A549 (cell line): Measurements from ENCODE around the gene MYL1. TPM values are rescaled to one million over a fixed set of nuclear protein-coding genes. Genes with fewer than 3 reads are reported as not detected.

Experiments used
- ATAC-seq, 2 experiments: fragments of 200-7000 bp in 1 of 2; fragments of >200 bp in 1 of 2; cut with Nextera tagmentation in 1 of 2; cut with Tn5 transposase in 1 of 2; 3 replicates each; pipeline versions ENCODE4 v1.8.0 to v1.9.1; 2018 to 2020; ENCODE audit warnings: mild to moderate bottlenecking in 1 of 2, moderate library complexity in 1 of 2
- CTCF ChIA-PET: fragments of 300-600 bp; sonication (Branson Sonifier 250); formaldehyde crosslinking; extraction: SDS; loops from one replicate; lab custom pipeline; 2021; ENCODE audit warnings: antibody characterized with exemption, inconsistent platforms; lab: Yijun Ruan, JAX
- POLR2A ChIA-PET: fragments of 350-600 bp; formaldehyde crosslinking; extraction: SDS; loops from one replicate; lab custom pipeline; 2021; ENCODE audit warnings: antibody characterized with exemption, inconsistent platforms; lab: Yijun Ruan, JAX
- DNase-seq, 2 experiments: peaks; one replicate each; pipeline versions ENCODE4 v3.0.0 to v3.0.0-alpha.2; 2011 to 2016; ENCODE audit warnings: low read depth in 1 of 2, low spot score in 1 of 2
- FAIRE-seq: peaks from 2 replicates; lab custom pipeline; 2011; peaks lifted over from hg19 to GRCh38; lab: Jason Lieb, UNC
- H3K27ac ChIP-seq, 2 experiments: fragments of >200 bp; sonication (Bioruptor Twin); formaldehyde crosslinking; 3 replicates each; pipeline ENCODE4 v1.5.1; 2016 to 2017
- H3K4me1 ChIP-seq: fragments of >200 bp; sonication (Bioruptor Twin); formaldehyde crosslinking; 3 replicates; pipeline ENCODE4 v1.6.1; 2016
- H3K4me2 ChIP-seq: fragments of >200 bp; sonication (Bioruptor Twin); formaldehyde crosslinking; 3 replicates; pipeline ENCODE4 v1.6.1; 2016
- H3K4me3 ChIP-seq: fragments of >200 bp; sonication (Bioruptor Twin); formaldehyde crosslinking; 3 replicates; pipeline ENCODE4 v1.5.1; 2016
- H3K9me3 ChIP-seq: fragments of >200 bp; sonication (Bioruptor Twin); formaldehyde crosslinking; 3 replicates; pipeline ENCODE4 v1.6.1; 2016
- BCL3 ChIP-seq: fragments of >200 bp; sonication (Bioruptor Twin); formaldehyde crosslinking; IDR thresholded peaks from 3 replicates; pipeline ENCODE4 v1.6.1; 2016
- CBX2 ChIP-seq: fragments of 200-600 bp; sonication (generic); IDR thresholded peaks from 2 replicates; pipeline ENCODE4 v1.6.1; 2016; ENCODE audit warnings: low read depth, mild to moderate bottlenecking, borderline replicate concordance
- CEBPB ChIP-seq, 2 experiments: fragments of >200 bp in 1 of 2; sonication (Bioruptor Twin) in 1 of 2; formaldehyde crosslinking in 1 of 2; IDR thresholded peaks; 2 replicates each; pipeline ENCODE4 v1.6.1; 2012 to 2016
- E2F6 ChIP-seq: IDR thresholded peaks from 2 replicates; pipeline ENCODE4 v1.6.1; 2012; ENCODE audit warnings: low read depth, borderline replicate concordance
- HOXB5 ChIP-seq: fragments of 250-450 bp; sonication (Bioruptor Pico); IDR thresholded peaks from 2 replicates; pipeline ENCODE4 v1.5.0; 2020; ENCODE audit warnings: mild to moderate bottlenecking, moderate library complexity
- JUNB ChIP-seq: fragments of >200 bp; sonication (Bioruptor Twin); formaldehyde crosslinking; IDR thresholded peaks from 2 replicates; pipeline ENCODE4 v1.6.1; 2016
- MAZ ChIP-seq: fragments of 150-350 bp; IDR thresholded peaks from 2 replicates; pipeline ENCODE4 v1.6.1; 2014; ENCODE audit warnings: antibody characterized with exemption, low read depth, low read length, borderline replicate concordance
- NPAS2 ChIP-seq: fragments of 250-450 bp; sonication (Bioruptor Pico); IDR thresholded peaks from 2 replicates; pipeline ENCODE4 v1.8.0; 2022; ENCODE audit warnings: mild to moderate bottlenecking, moderate library complexity, borderline replicate concordance
- NR3C1 ChIP-seq: fragments of >200 bp; sonication (Bioruptor Twin); formaldehyde crosslinking; IDR thresholded peaks from 3 replicates; pipeline ENCODE4 v1.6.1; 2017
- PBX3 ChIP-seq: IDR thresholded peaks from 2 replicates; pipeline ENCODE4 v1.6.1; 2012
- POLR2AphosphoS2 ChIP-seq: conservative IDR thresholded peaks from 2 replicates; pipeline ENCODE4 v1.6.1; 2012; ENCODE audit warnings: low read length, improper control_type of control experiment, inconsistent platforms
- RARB ChIP-seq: fragments of 250-450 bp; sonication (Bioruptor Pico); IDR thresholded peaks from 2 replicates; pipeline ENCODE4 v1.8.0; 2021; ENCODE audit warnings: mild to moderate bottlenecking, moderate library complexity
- RCOR1 ChIP-seq: fragments of 150-350 bp; IDR thresholded peaks from 2 replicates; pipeline ENCODE4 v1.6.1; 2014; ENCODE audit warnings: antibody characterized with exemption, low read length, low read depth
- RFX5 ChIP-seq: fragments of 450-650 bp; IDR thresholded peaks from 2 replicates; pipeline ENCODE4 v1.7.1; 2014; ENCODE audit warnings: antibody characterized with exemption, mild to moderate bottlenecking, moderate library complexity
- SMC3 ChIP-seq: fragments of >200 bp; sonication (Bioruptor Twin); formaldehyde crosslinking; IDR thresholded peaks from 3 replicates; pipeline ENCODE4 v1.6.1; 2018; ENCODE audit warnings: inconsistent platforms
- SREBF2 ChIP-seq: fragments of 450-650 bp; IDR thresholded peaks from 2 replicates; pipeline ENCODE4 v1.6.1; 2014; ENCODE audit warnings: mild to moderate bottlenecking, moderate library complexity
- TP53 ChIP-seq: fragments of 250-450 bp; sonication (Bioruptor Pico); IDR thresholded peaks from 2 replicates; pipeline ENCODE4 v1.5.0; 2021; ENCODE audit warnings: mild to moderate bottlenecking, moderate library complexity
- USF2 ChIP-seq: fragments of 450-650 bp; IDR thresholded peaks from 2 replicates; pipeline ENCODE4 v1.6.1; 2014; ENCODE audit warnings: antibody characterized with exemption
- ZC3H11A ChIP-seq: fragments of 450-650 bp; IDR thresholded peaks from 2 replicates; pipeline ENCODE4 v1.6.1; 2014; ENCODE audit warnings: antibody characterized with exemption, mild to moderate bottlenecking
- WGBS: methylation state at CpG from one replicate; pipeline ENCODE4 v1.1.6; 2017; ENCODE audit errors: missing lambda C conversion rate; 5-methylcytosine and 5-hydroxymethylcytosine counted together
- polyA plus RNA-seq, 4 experiments: library from polyadenylated mRNA; depleted of rRNA in 3 of 4; stranded (reverse); fragments of >200 nt; fragmentation: RNase III in 1 of 4; extraction: RNeasy Plus Mini Kit Qiagen cat#74134 plus additional on column Dnase treatment in 1 of 4; gene quantifications; 2 replicates in 3 of 4; 3 replicates in 1 of 4; pipeline ENCODE4 v1.2.3, GENCODE V29; 2011 to 2017

The MYL1 gene
- polyA plus RNA-seq, 2 of the 4 experiments (the other 2 are of a cell fraction) = not detected

GRCh38 chr2:210264282-210264681 is 50.7 kb downstream of the MYL1 start (continued):
- TF ChIP-seq USF2 (no peak), RCOR1 (no peak), NPAS2 (CRISPR knock-in tag) (no peak), ZC3H11A (no peak)

- DNase-seq (no peak), FAIRE-seq (no peak), ATAC-seq (no peak)
- no peak for TF ChIP-seq NPAS2 (CRISPR knock-in tag)
- TF ChIP-seq SREBF2 = no peak
- TF ChIP-seq RARB (CRISPR knock-in tag) = no peak
- no peak for TF ChIP-seq BCL3
- TF ChIP-seq HOXB5 (CRISPR knock-in tag) = no peak
- TF ChIP-seq CBX2 = no peak
- TF ChIP-seq NR3C1 = no peak
- TF ChIP-seq USF2 = no peak
- no peak overlapping the region for H3K4me3 ChIP-seq
- no peaks in the 10 kb centered on the region for H3K9me3 ChIP-seq
- no peak overlapping the region for H3K4me2 ChIP-seq
- no peak overlapping the region for H3K27ac ChIP-seq
- POLR2A ChIA-PET = no interaction called here
- CTCF ChIA-PET = no interaction called here
- H3K4me1 ChIP-seq = no peaks in the 10 kb centered on the region
- 0% methylated on average over 1 of the region's 2 CpGs for WGBS
These were observed 51.1 kb downstream of the MYL1 start for GRCh38 chr2:210263841-210264240.

GRCh38 chr2:210262036-210262435 is 52.9 kb downstream of the MYL1 start:
- no peak overlapping the region for H3K4me2 ChIP-seq
- FAIRE-seq = no peak
- no peak for TF ChIP-seq BCL3
- no peaks in the 10 kb centered on the region for H3K4me1 ChIP-seq
- WGBS = 2% methylated on average over 2 of the region's 2 CpGs
- no peak overlapping the region for H3K4me3 ChIP-seq
- no peak overlapping the region for H3K27ac ChIP-seq
- no peak for DNase-seq
- no peaks in the 10 kb centered on the region for H3K9me3 ChIP-seq
- ChIA-PET CTCF (no interaction called here), POLR2A (no interaction called here)
- no peak for ATAC-seq

GRCh38 chr2:210259687-210260086 is 55.3 kb downstream of the MYL1 start:
- Histone ChIP-seq H3K4me1 (no peaks in the 10 kb centered on the region), H3K27ac (no peak overlapping the region), H3K9me3 (no peaks in the 10 kb centered on the region), H3K4me3 (no peak overlapping the region), H3K4me2 (no peak overlapping the region)
- ATAC-seq = no peak
- no peak for FAIRE-seq
- DNase-seq = no peak
- POLR2A ChIA-PET = no interaction called here
- CTCF ChIA-PET = interaction anchor here (1.0 kb wide), 1 partner anchor 9 kb away, joined by 3 read pairs; no protein-coding TSS in a partner anchor
- no peak for TF ChIP-seq NR3C1
- no peak for TF ChIP-seq MAZ
- no peak for TF ChIP-seq E2F6
- TF ChIP-seq JUNB = no peak
- TF ChIP-seq HOXB5 (CRISPR knock-in tag) = no peak
- no peak for TF ChIP-seq TP53 (CRISPR knock-in tag)
- no peak for TF ChIP-seq RFX5
- TF ChIP-seq PBX3 = no peak
- TF ChIP-seq CEBPB (IDR thresholded peaks at IDR 0.05) = no peak
- TF ChIP-seq POLR2AphosphoS2 = no peak
- no peak for TF ChIP-seq SMC3
